Heart right ventricle (tissue), 16 donors: ENCODE results near the gene MEGF11. TPM values are rescaled to one million over a fixed set of nuclear protein-coding genes. Genes with fewer than 3 reads are reported as not detected.

Experiments
- ATAC-seq, 8 donors: fragments of 200-7000 bp; cut with Tn5 transposase; one replicate each; pipeline ENCODE4 v1.9.1; 2020; ENCODE audit warnings: mild to moderate bottlenecking in 8 of 8, moderate library complexity in 8 of 8, moderate number of reproducible peaks in 1 of 8
- DNase-seq, 2 donors: peaks; one replicate each; pipeline ENCODE4 v3.0.0-alpha.2; 2020
- H3K27ac ChIP-seq, 10 donors: fragments of 200-600 bp; sonication (generic) in 2 of 10; one replicate each; pipeline versions ENCODE4 v1.5.0 to v1.8.0; 2020 to 2022; ENCODE audit warnings: mild to moderate bottlenecking in 3 of 10
- H3K27me3 ChIP-seq, 7 donors: fragments of 200-600 bp; one replicate each; pipeline ENCODE4 v1.8.0; 2021 to 2022; ENCODE audit warnings: mild to moderate bottlenecking in 2 of 7
- H3K36me3 ChIP-seq, 9 donors: fragments of 200-600 bp; sonication (generic) in 1 of 9; one replicate each; pipeline versions ENCODE4 v1.5.0 to v1.8.0; 2020 to 2022; ENCODE audit warnings: mild to moderate bottlenecking in 2 of 9
- H3K4me1 ChIP-seq, 9 donors: fragments of 200-600 bp; sonication (generic) in 1 of 9; one replicate each; pipeline versions ENCODE4 v1.5.0 to v1.8.0; 2020 to 2022; ENCODE audit warnings: mild to moderate bottlenecking in 4 of 9
- H3K4me3 ChIP-seq, 10 donors: fragments of 200-600 bp; sonication (generic) in 2 of 10; one replicate each; pipeline versions ENCODE4 v1.5.0 to v1.8.0; 2020 to 2022; ENCODE audit warnings: mild to moderate bottlenecking in 7 of 10, moderate library complexity in 2 of 10
- H3K9me3 ChIP-seq, 11 donors: fragments of 200-600 bp in 10 of 11; sonication (generic) in 2 of 11; one replicate each; pipeline versions ENCODE4 v1.5.0 to v1.8.0; 2013 to 2022; ENCODE audit warnings: mild to moderate bottlenecking in 2 of 11, control low read depth in 1 of 11, moderate library complexity in 1 of 11
- CTCF ChIP-seq, 9 donors: fragments of 200-600 bp; sonication (generic) in 2 of 9; IDR thresholded peaks; one replicate each; pipeline versions ENCODE4 v1.5.0 to v1.8.0; 2021 to 2022; ENCODE audit warnings: antibody characterized with exemption in 9 of 9, mild to moderate bottlenecking in 5 of 9, moderate library complexity in 1 of 9
- WGBS, 2 donors: extraction: QIAGEN DNeasy Blood & Tissue Kit; methylation state at CpG; one replicate each; pipeline ENCODE4 v1.1.7; 2013; ENCODE audit warnings: inconsistent platforms in 1 of 2; 5-methylcytosine and 5-hydroxymethylcytosine counted together
- intact Hi-C, 10 donors: fragments of 100-400 bp; cut with DNase I; formaldehyde crosslinking; loops; one replicate each; pipeline versions ENCODE4 v1.11.1 to v1.14.2; 2022
- polyA plus RNA-seq, 2 donors: library from polyadenylated mRNA; stranded (reverse); fragments of 200-250 nt; gene quantifications; one replicate each; pipeline ENCODE4 v1.2.3, GENCODE V29; 2013
- total RNA-seq, 10 donors: library from RNA; stranded (reverse); fragmentation: NEBNext Ultra II Directional in 3 of 10; extraction: Animal tissue kit (Norgen Biotek cat#: 25700) in 3 of 10; gene quantifications; one replicate each; pipeline versions ENCODE4 v1.2.1 to v1.2.4, GENCODE V29; 2021 to 2023
- donor health status: Arrhythmogenic right ventricular cardiomyopathy.
- donor health status: ischemic (EF 13 %, LVEDD 7.1; RV severe dilation, severe dysfunction).
- donor health status: healthy with polysubstance abuse.
- donor health status: DM: no; HTN: yes; CAD: no.
- donor health status: DM: no; HTN: no; CAD: no.
- donor health status: ischemic (EF 25% LVEDD 6.9; RV normal size, moderate dysfunction).
- donor health status: ischemic (EF 25% LVEDD 5.7; RV mildly dilated, moderate dysfunction).
- donor health status: healthy.
- donor health status: DM: yes; HTN: yes; CAD: no.
- donor health status: Ischemic cardiomyopathy.
- donor health status: ischemic (EF 35%, LVEDD 5.7; RV mildly dilated, moderate dysfunction).
- donor health status: nonischemic (EF 11% LVEDD 7.7; RV severe dilation, severe dysfunction).
- donor health status: DM: yes; HTN: yes; CAD: no.
- donor health status: PGD.
- donor health status: ischemic (EF 29% LVEDD 5.4; RV normal size, mild dysfunction).
- donor health status: nonischemic (EF 23%, LVEDD 6.1; RV moderate dilation, normal function).

The MEGF11 gene
- total and polyA plus RNA-seq, 12 donors = 0.03 TPM; not detected in 11

GRCh38 chr15:66252685-66253417 is 699 bp downstream of the MEGF11 start:
- ATAC-seq = peak; percentile 21 to 44 (median 30)
- Histone ChIP-seq H3K27me3 (peaks cover 0 to 91% (median 83%) of the 10 kb centered on the region in 7 donors), H3K36me3 (no peaks in the 10 kb centered on the region), H3K9me3 (no peaks in the 10 kb centered on the region), H3K4me3 (peak overlapping the region; percentile 26 to 64 (median 56)), H3K4me1 (peaks cover 15 to 31% (median 28%) of the 10 kb centered on the region in 9 donors), H3K27ac (no peak overlapping the region)
- DNase-seq = no peak
- TF ChIP-seq CTCF (IDR thresholded peaks at IDR 0.05) = peak in 1 of 9 donors; percentile 7
- WGBS, 2 donors = 0 to 1% methylated on average over 49 to 64 of the region's 64 CpGs
- intact Hi-C loops = no loop called here

- peaks cover 15 to 31% (median 28%) of the 10 kb centered on the region in 9 donors for H3K4me1 ChIP-seq
- H3K27me3 ChIP-seq = peaks cover 0 to 89% (median 83%) of the 10 kb centered on the region in 7 donors
- peak; percentile 44 to 82 (median 66) for TF ChIP-seq CTCF (IDR thresholded peaks at IDR 0.05)
- H3K36me3 ChIP-seq = no peaks in the 10 kb centered on the region
- 3 to 5% methylated on average over 70 to 72 of the region's 72 CpGs for WGBS, 2 donors
- intact Hi-C loops = no loop called here
- no peak overlapping the region for H3K27ac ChIP-seq
- ATAC-seq = peak; percentile 71 to 87 (median 84)
- peak; percentile 39 to 53 for DNase-seq
- no peaks in the 10 kb centered on the region for H3K9me3 ChIP-seq
- H3K4me3 ChIP-seq = peak overlapping the region; percentile 26 to 64 (median 56)
Observed at GRCh38 chr15:66251790-66252684, 1.5 kb downstream of the MEGF11 start.

GRCh38 chr15:66251065-66251789 is 2.3 kb downstream of the MEGF11 start:
- intact Hi-C loops = no loop called here
- H3K4me3 ChIP-seq = peak overlapping the region in 1 of 10 donors; percentile 59
- H3K27ac ChIP-seq = no peak overlapping the region
- DNase-seq (no peak), ATAC-seq (no peak)
- no peaks in the 10 kb centered on the region for H3K36me3 ChIP-seq
- no peak for TF ChIP-seq CTCF (IDR thresholded peaks at IDR 0.05)
- no peaks in the 10 kb centered on the region for H3K9me3 ChIP-seq
- peaks cover 15 to 31% (median 28%) of the 10 kb centered on the region in 9 donors for H3K4me1 ChIP-seq
- WGBS, 2 donors = 60 to 64% methylated on average over 10 of the region's 10 CpGs
- H3K27me3 ChIP-seq = peaks cover 0 to 83% (median 81%) of the 10 kb centered on the region in 7 donors
